Panc1 (cell line): Measurements from ENCODE around the gene AGBL1. TPM values are rescaled to one million over a fixed set of nuclear protein-coding genes. Genes with fewer than 3 reads are reported as not detected.

Experiments used
- ATAC-seq: fragments of 200-7000 bp; cut with Tn5 transposase; 2 replicates; pipeline ENCODE4 v1.9.1; 2020; ENCODE audit warnings: mild to moderate bottlenecking, moderate library complexity
- BruUV-seq: library from RNA; stranded (reverse); fragments of 400-500 nt; replicated peaks from 2 replicates; lab custom pipeline; 2021; lab: Mats Ljungman, UMichigan
- CTCF ChIA-PET: fragments of 300-600 bp; sonication (Branson Sonifier 250); formaldehyde crosslinking; loops from one replicate; lab custom pipeline; 2022; ENCODE audit warnings: antibody characterized with exemption; lab: Charles Lee
- POLR2A ChIA-PET: fragments of 300-600 bp; sonication (Branson Sonifier 250); formaldehyde crosslinking; loops from one replicate; lab custom pipeline; 2022; ENCODE audit warnings: antibody characterized with exemption; lab: Charles Lee
- DNase-seq: peaks from one replicate; pipeline ENCODE4 v3.0.0-alpha.2; 2010; ENCODE audit warnings: low read depth, low spot score
- H3K27ac ChIP-seq: 2 replicates; pipeline ENCODE4 v1.5.1; 2011; ENCODE audit warnings: mild to moderate bottlenecking, low read length, inconsistent platforms
- H3K27me3 ChIP-seq: fragments of 200-500 bp; sonication (Bioruptor generic); 2 replicates; pipeline ENCODE4 v1.6.0; 2014; ENCODE audit warnings: low read length, inconsistent platforms; ENCODE audit not compliant: control insufficient read depth, insufficient read depth
- H3K36me3 ChIP-seq: fragments of 200-500 bp; sonication (Bioruptor generic); 2 replicates; pipeline ENCODE4 v1.5.1; 2014; ENCODE audit warnings: inconsistent platforms, mild to moderate bottlenecking, low read length, moderate library complexity; ENCODE audit not compliant: control insufficient read depth, insufficient read depth
- H3K4me1 ChIP-seq: 2 replicates; pipeline ENCODE4 v1.5.1; 2011; ENCODE audit warnings: inconsistent platforms, mild to moderate bottlenecking, low read length, moderate library complexity; ENCODE audit not compliant: control insufficient read depth, insufficient read depth
- H3K4me3 ChIP-seq, 2 experiments: 2 replicates each; pipeline ENCODE4 v1.5.1; 2011 to 2012; ENCODE audit warnings: low read depth in 2 of 2, low read length in 2 of 2, mild to moderate bottlenecking in 2 of 2, inconsistent platforms in 1 of 2, moderate library complexity in 1 of 2
- H3K9me3 ChIP-seq: fragments of 200-500 bp; sonication (Bioruptor generic); 2 replicates; pipeline ENCODE4 v1.5.1; 2014; ENCODE audit warnings: low read depth, mild to moderate bottlenecking, inconsistent platforms, low read length, moderate library complexity; ENCODE audit not compliant: control insufficient read depth, insufficient read depth
- POLR2AphosphoS5 ChIP-seq: IDR thresholded peaks from 2 replicates; pipeline ENCODE4 v1.6.1; 2012; ENCODE audit warnings: mild to moderate bottlenecking, low read depth, low read length, moderate library complexity
- SIN3A ChIP-seq: IDR thresholded peaks from 2 replicates; pipeline ENCODE4 v1.6.1; 2012; ENCODE audit warnings: low read depth, mild to moderate bottlenecking, low read length, moderate library complexity, borderline replicate concordance; ENCODE audit not compliant: insufficient read depth
- TCF7L2 ChIP-seq: IDR thresholded peaks from 2 replicates; pipeline ENCODE4 v1.6.1; 2011; ENCODE audit warnings: mild to moderate bottlenecking, low read depth, low read length, inconsistent platforms
- in situ Hi-C: cut with HindIII; loops from 2 replicates; pipeline ENCODE4 v1.10.0; 2016; ENCODE audit warnings: low sequenced_read_pairs, low pct_unique_long_range_greater_than_20kb
- intact Hi-C: fragments of 100-400 bp; cut with micrococcal nuclease; formaldehyde crosslinking; loops from one replicate; pipeline ENCODE4 v1.10.0; 2022; ENCODE audit not compliant: unreplicated experiment
- total RNA-seq: library from RNA; stranded (reverse); gene quantifications from one replicate; pipeline ENCODE4 v1.2.1, GENCODE V29; 2021; ENCODE audit not compliant: unreplicated experiment
- TF ChIP-seq, protein P1 (sequence below), 2 experiments: IDR thresholded peaks; 2 replicates each; pipeline ENCODE4 v1.6.1; 2011 to 2012; ENCODE audit warnings: low read depth in 2 of 2, control low read depth in 1 of 2, low read length in 1 of 2, mild to moderate bottlenecking in 1 of 2, moderate library complexity in 1 of 2; ENCODE audit not compliant: insufficient read depth in 1 of 2
- TF ChIP-seq, protein P2 (sequence below): fragments of 450-650 bp; IDR thresholded peaks from 2 replicates; pipeline ENCODE4 v1.5.1; 2017; ENCODE audit warnings: mild to moderate bottlenecking

Gene AGBL1
- total RNA-seq, 1 experiment from 2014 or later = not detected

DNA sequence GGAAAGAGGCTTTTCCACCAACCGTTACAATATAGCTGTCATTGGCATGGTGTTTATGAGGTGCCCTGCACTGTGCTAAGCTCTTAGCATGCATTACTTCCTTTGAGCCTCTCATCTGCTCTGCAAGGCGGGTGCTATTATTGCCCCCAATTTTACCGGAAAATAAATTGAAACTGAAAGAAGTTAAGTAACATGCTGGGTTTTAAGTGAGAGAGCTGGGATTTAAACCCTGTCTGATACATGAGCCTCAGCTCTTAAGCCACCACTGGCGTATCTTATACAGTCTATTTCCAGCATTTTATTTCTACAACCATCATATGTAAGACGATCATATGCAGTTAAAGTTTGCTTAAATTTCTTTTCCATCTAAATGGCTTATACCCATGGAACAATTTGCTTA lies 81.6 kb downstream of the AGBL1 start:
- DNase-seq = no peak
- POLR2A ChIA-PET = no interaction called here
- Histone ChIP-seq H3K4me1 (no peaks in the 10 kb centered on the region), H3K27me3 (0 out of 2 replicates have a peak, but pooled peaks cover 3% of the 10 kb centered on the region), H3K36me3 (no peaks in the 10 kb centered on the region), H3K9me3 (no peaks in the 10 kb centered on the region), H3K27ac (no peak overlapping the region), H3K4me3 (no peak overlapping the region)
- BruUV-seq = no TSS peak
- TF ChIP-seq, protein P1, sequence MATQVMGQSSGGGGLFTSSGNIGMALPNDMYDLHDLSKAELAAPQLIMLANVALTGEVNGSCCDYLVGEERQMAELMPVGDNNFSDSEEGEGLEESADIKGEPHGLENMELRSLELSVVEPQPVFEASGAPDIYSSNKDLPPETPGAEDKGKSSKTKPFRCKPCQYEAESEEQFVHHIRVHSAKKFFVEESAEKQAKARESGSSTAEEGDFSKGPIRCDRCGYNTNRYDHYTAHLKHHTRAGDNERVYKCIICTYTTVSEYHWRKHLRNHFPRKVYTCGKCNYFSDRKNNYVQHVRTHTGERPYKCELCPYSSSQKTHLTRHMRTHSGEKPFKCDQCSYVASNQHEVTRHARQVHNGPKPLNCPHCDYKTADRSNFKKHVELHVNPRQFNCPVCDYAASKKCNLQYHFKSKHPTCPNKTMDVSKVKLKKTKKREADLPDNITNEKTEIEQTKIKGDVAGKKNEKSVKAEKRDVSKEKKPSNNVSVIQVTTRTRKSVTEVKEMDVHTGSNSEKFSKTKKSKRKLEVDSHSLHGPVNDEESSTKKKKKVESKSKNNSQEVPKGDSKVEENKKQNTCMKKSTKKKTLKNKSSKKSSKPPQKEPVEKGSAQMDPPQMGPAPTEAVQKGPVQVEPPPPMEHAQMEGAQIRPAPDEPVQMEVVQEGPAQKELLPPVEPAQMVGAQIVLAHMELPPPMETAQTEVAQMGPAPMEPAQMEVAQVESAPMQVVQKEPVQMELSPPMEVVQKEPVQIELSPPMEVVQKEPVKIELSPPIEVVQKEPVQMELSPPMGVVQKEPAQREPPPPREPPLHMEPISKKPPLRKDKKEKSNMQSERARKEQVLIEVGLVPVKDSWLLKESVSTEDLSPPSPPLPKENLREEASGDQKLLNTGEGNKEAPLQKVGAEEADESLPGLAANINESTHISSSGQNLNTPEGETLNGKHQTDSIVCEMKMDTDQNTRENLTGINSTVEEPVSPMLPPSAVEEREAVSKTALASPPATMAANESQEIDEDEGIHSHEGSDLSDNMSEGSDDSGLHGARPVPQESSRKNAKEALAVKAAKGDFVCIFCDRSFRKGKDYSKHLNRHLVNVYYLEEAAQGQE (IDR thresholded peaks at IDR 0.05; ENCODE audit: insufficient read depth in 1 of 2, low read depth in 2 of 2, low read length in 1 of 2) = no peak
- no peak for TF ChIP-seq POLR2AphosphoS5
- no peak for TF ChIP-seq SIN3A
- TF ChIP-seq, protein P2, sequence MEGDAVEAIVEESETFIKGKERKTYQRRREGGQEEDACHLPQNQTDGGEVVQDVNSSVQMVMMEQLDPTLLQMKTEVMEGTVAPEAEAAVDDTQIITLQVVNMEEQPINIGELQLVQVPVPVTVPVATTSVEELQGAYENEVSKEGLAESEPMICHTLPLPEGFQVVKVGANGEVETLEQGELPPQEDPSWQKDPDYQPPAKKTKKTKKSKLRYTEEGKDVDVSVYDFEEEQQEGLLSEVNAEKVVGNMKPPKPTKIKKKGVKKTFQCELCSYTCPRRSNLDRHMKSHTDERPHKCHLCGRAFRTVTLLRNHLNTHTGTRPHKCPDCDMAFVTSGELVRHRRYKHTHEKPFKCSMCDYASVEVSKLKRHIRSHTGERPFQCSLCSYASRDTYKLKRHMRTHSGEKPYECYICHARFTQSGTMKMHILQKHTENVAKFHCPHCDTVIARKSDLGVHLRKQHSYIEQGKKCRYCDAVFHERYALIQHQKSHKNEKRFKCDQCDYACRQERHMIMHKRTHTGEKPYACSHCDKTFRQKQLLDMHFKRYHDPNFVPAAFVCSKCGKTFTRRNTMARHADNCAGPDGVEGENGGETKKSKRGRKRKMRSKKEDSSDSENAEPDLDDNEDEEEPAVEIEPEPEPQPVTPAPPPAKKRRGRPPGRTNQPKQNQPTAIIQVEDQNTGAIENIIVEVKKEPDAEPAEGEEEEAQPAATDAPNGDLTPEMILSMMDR = no peak
- TF ChIP-seq TCF7L2 = no peak
- intact Hi-C loops = no loop called here
- in situ Hi-C loops = no loop called here
- no peak for ATAC-seq
- CTCF ChIA-PET = no interaction called here

DNA sequence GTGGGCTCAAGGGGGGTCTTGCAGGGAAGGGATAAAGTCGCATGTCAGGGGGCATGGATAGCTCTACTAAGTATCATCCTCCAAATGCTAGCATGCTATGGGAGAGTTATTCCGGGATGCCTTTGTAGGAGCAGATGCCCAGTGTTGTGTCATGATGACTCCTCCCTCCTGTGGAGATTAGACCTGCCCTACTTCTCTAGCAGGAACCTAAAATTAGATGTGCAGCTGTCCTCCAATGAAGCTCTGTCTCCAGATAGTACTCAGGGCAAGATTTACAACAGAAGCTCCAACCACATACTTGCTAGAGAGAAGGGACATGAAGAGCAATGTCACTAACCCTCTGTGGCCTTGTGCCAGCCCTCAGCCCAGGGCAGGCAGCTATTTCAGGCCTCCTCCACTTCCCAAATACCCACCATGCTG lies 82.5 kb downstream of the AGBL1 start:
- TF ChIP-seq, protein P1 (IDR thresholded peaks at IDR 0.05; ENCODE audit: insufficient read depth in 1 of 2, low read depth in 2 of 2, low read length in 1 of 2) = no peak
- TF ChIP-seq TCF7L2 = no peak
- TF ChIP-seq POLR2AphosphoS5 = no peak
- TF ChIP-seq, protein P2 = no peak
- no peak for TF ChIP-seq SIN3A
- intact Hi-C loops (loop anchor here (1.0 kb wide), 1 partner anchor 20 kb away; no protein-coding TSS in a partner anchor), in situ Hi-C loops (no loop called here)
- no peaks in the 10 kb centered on the region for H3K4me1 ChIP-seq
- ATAC-seq (no peak), DNase-seq (no peak)
- H3K9me3 ChIP-seq = no peaks in the 10 kb centered on the region
- no peak overlapping the region for H3K4me3 ChIP-seq
- H3K27ac ChIP-seq = no peak overlapping the region
- BruUV-seq = no TSS peak
- 0 out of 2 replicates have a peak, but pooled peaks cover under 1% of the 10 kb centered on the region for H3K27me3 ChIP-seq
- H3K36me3 ChIP-seq = no peaks in the 10 kb centered on the region
- ChIA-PET CTCF (no interaction called here), POLR2A (no interaction called here)
